ENCODE measurements around the gene ETV7.

DNA sequence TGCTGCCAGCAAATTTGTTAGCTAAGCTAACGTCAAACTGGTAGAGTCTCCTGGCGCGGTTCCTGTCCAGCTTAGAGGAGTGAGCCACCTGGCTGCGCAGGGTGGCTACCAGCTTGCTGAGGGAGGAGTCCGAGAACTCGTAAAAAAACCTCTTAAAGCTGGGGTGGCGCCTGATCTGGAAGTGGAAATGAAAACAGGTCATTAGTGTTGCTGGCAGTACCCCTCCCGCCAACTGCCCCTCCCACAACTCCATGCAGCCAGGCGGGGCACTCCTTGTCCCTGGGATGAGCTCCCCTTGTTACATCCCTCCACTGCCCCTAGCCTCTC, 68.1 kb downstream of the ETV7 start:
- TF ChIP-seq, protein P1, sequence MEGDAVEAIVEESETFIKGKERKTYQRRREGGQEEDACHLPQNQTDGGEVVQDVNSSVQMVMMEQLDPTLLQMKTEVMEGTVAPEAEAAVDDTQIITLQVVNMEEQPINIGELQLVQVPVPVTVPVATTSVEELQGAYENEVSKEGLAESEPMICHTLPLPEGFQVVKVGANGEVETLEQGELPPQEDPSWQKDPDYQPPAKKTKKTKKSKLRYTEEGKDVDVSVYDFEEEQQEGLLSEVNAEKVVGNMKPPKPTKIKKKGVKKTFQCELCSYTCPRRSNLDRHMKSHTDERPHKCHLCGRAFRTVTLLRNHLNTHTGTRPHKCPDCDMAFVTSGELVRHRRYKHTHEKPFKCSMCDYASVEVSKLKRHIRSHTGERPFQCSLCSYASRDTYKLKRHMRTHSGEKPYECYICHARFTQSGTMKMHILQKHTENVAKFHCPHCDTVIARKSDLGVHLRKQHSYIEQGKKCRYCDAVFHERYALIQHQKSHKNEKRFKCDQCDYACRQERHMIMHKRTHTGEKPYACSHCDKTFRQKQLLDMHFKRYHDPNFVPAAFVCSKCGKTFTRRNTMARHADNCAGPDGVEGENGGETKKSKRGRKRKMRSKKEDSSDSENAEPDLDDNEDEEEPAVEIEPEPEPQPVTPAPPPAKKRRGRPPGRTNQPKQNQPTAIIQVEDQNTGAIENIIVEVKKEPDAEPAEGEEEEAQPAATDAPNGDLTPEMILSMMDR (conservative IDR thresholded peaks at IDR 0.05) = no peak
- TF ChIP-seq ZFX (IDR thresholded peaks at IDR 0.05) = no peak

Data from C4-2B (cell line).